Transverse colon (tissue), 4 donors: ENCODE data around the gene UBA6.

ENCODE experiments used
- EP300 ChIP-seq: sonication (generic); formaldehyde crosslinking; IDR thresholded peaks from one replicate; pipeline ENCODE4 v1.6.1; 2017; ENCODE audit warnings: antibody characterized with exemption, low read depth
- POLR2A ChIP-seq: fragments of 450-650 bp; IDR thresholded peaks from one replicate; pipeline ENCODE4 v1.6.1; 2016; ENCODE audit warnings: antibody characterized with exemption, mild to moderate bottlenecking, moderate library complexity
- POLR2AphosphoS5 ChIP-seq, 3 donors: sonication (generic); formaldehyde crosslinking; IDR thresholded peaks; one replicate each; pipeline ENCODE4 v1.6.1; 2016; ENCODE audit warnings: antibody characterized with exemption in 3 of 3
- TF ChIP-seq, protein P1 (sequence below), 5 experiments: fragments of 200-600 bp in 3 of 5; fragments of 450-650 bp in 2 of 5; sonication (generic) in 3 of 5; IDR thresholded peaks; 1 replicate in 2 of 5; 2 replicates in 3 of 5; pipeline ENCODE4 v1.5.1; 2016 to 2017; ENCODE audit warnings: antibody characterized with exemption in 5 of 5, inconsistent platforms in 3 of 5, mild to moderate bottlenecking in 2 of 5, moderate library complexity in 1 of 5

DNA sequence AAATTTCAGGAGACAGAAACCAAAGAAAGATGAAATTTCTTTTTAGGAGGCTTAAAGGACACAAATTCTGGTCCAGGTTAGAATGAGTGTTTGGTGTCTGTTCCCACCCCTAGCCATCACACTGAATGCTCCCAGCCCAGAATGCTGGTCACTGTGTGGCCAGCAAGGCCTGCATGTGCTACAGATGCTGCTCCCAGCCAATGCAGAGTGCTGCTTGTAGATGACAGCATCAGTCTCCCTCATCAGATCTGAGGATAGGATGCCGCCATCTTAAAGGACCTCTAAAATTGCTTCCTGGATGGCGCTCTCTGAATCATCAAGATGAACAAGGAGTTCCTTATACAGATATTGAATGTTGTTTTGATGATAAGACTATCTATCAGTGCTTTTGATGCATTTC is 17.9 kb upstream of the UBA6 start:
- TF ChIP-seq, protein P1, sequence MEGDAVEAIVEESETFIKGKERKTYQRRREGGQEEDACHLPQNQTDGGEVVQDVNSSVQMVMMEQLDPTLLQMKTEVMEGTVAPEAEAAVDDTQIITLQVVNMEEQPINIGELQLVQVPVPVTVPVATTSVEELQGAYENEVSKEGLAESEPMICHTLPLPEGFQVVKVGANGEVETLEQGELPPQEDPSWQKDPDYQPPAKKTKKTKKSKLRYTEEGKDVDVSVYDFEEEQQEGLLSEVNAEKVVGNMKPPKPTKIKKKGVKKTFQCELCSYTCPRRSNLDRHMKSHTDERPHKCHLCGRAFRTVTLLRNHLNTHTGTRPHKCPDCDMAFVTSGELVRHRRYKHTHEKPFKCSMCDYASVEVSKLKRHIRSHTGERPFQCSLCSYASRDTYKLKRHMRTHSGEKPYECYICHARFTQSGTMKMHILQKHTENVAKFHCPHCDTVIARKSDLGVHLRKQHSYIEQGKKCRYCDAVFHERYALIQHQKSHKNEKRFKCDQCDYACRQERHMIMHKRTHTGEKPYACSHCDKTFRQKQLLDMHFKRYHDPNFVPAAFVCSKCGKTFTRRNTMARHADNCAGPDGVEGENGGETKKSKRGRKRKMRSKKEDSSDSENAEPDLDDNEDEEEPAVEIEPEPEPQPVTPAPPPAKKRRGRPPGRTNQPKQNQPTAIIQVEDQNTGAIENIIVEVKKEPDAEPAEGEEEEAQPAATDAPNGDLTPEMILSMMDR (IDR thresholded peaks at IDR 0.05): no peak
- TF ChIP-seq POLR2A: no peak
- TF ChIP-seq EP300: no peak
- TF ChIP-seq POLR2AphosphoS5 (IDR thresholded peaks at IDR 0.05): no peak
